HG02763 (cell line): Measurements from ENCODE around the gene SPRED3.
A peak's percentile ranks its signal among the peaks of the same experiment; 100 is the strongest.
"Not testable (repeated sequence)": the region's sequence is repeated elsewhere in the genome, so short reads cannot be mapped to it uniquely, and the experiment has no call there.

Experiments used
- ATAC-seq: cut with Tn5 transposase; IDR thresholded peaks from one replicate; pipeline ENCODE4 v1.9.1; 2021; ENCODE audit warnings: mild to moderate bottlenecking, moderate library complexity; ENCODE audit not compliant: unreplicated experiment

The SPRED3 gene

GRCh38 chr19:38389957-38390924, 1.7 kb downstream of the SPRED3 start:
- ATAC-seq = no peak

- no peak for ATAC-seq
Observed at GRCh38 chr19:38391911-38392464, 3.5 kb downstream of the SPRED3 start.

- no peak for ATAC-seq
Observed at GRCh38 chr19:38392707-38393308, 4.3 kb downstream of the SPRED3 start.

GRCh38 chr19:38394488-38394887, 6.0 kb downstream of the SPRED3 start:
- no peak for ATAC-seq

- ATAC-seq = no peak
Observed at GRCh38 chr19:38395381-38396114, 7.1 kb downstream of the SPRED3 start.

GRCh38 chr19:38399081-38399480, 10.6 kb downstream of the SPRED3 start:
- ATAC-seq = no peak

- no peak for ATAC-seq
Observed at GRCh38 chr19:38399537-38399936, 11.0 kb downstream of the SPRED3 start.

GRCh38 chr19:38400361-38400760, 11.9 kb downstream of the SPRED3 start:
- ATAC-seq = no peak

- no peak for ATAC-seq
Observed at GRCh38 chr19:38401148-38401547, 12.7 kb downstream of the SPRED3 start.

GRCh38 chr19:38402623-38402966, 14.1 kb downstream of the SPRED3 start:
- ATAC-seq = no peak

- ATAC-seq = peak; percentile 93
Observed at GRCh38 chr19:38402967-38403674, 14.6 kb downstream of the SPRED3 start, which contains the start of gene FAM98C. Gene FAM98C, plus strand, starts transcription at chr19:38403093. Its CDS starts 61 bp downstream, at chr19:38403154.

- no peak for ATAC-seq
Observed at GRCh38 chr19:38404858-38405257, 16.4 kb downstream of the SPRED3 start.

GRCh38 chr19:38405276-38405675, 16.8 kb downstream of the SPRED3 start:
- no peak for ATAC-seq

GRCh38 chr19:38409631-38410133, 21.2 kb downstream of the SPRED3 start:
- ATAC-seq = no peak

- not testable (repeated sequence) for ATAC-seq
Observed at GRCh38 chr19:38410407-38410806, 21.9 kb downstream of the SPRED3 start.

GRCh38 chr19:38411041-38411712, 22.7 kb downstream of the SPRED3 start:
- ATAC-seq = no peak

- ATAC-seq = not testable (repeated sequence)
Observed at GRCh38 chr19:38411898-38412297, 23.4 kb downstream of the SPRED3 start.

GRCh38 chr19:38412491-38412890, 24.0 kb downstream of the SPRED3 start:
- ATAC-seq = no peak

- ATAC-seq = no peak
Observed at GRCh38 chr19:38412961-38413360, 24.5 kb downstream of the SPRED3 start.

- no peak for ATAC-seq
Observed at GRCh38 chr19:38413416-38413815, 24.9 kb downstream of the SPRED3 start.
